Activated naive CD4-positive, alpha-beta T cell treated with anti-CD3 and anti-CD28 coated beads, Interleukin-2, amount 50 U/mL, for 72 hours (primary cell): ENCODE measurements around the gene SPRR2A. TPM values are rescaled to one million over a fixed set of nuclear protein-coding genes. Genes with fewer than 3 reads are reported as not detected.
"Not testable (repeated sequence)": the region's sequence is repeated elsewhere in the genome, so short reads cannot be mapped to it uniquely, and the experiment has no call there.

ENCODE experiments used
- ATAC-seq, 2 donors: fragments of 150-1000 bp; cut with Tn5 transposase; 2 replicates each; pipeline ENCODE4 v1.10.0; 2021; ENCODE audit warnings: mild to moderate bottlenecking in 2 of 2, moderate library complexity in 2 of 2
- DNase-seq, 2 donors: peaks; one replicate each; pipeline ENCODE4 v3.0.0; 2021 to 2022; ENCODE audit warnings: low spot score in 2 of 2
- H3K27ac Mint-ChIP-seq, 2 donors: one replicate each; pipeline ENCODE4 v1.8.0; 2022; ENCODE audit warnings: mild to moderate bottlenecking in 2 of 2, mixed read lengths in 2 of 2
- H3K36me3 Mint-ChIP-seq, 2 donors: one replicate each; pipeline ENCODE4 v1.8.0; 2022; ENCODE audit warnings: mixed read lengths in 2 of 2
- H3K9me3 Mint-ChIP-seq, 2 donors: one replicate each; pipeline ENCODE4 v1.8.0; 2022; ENCODE audit warnings: mixed read lengths in 2 of 2
- total RNA-seq, 2 donors: library from RNA; stranded (reverse); gene quantifications; one replicate each; pipeline ENCODE4 v1.2.3, GENCODE V29; 2022

SPRR2A gene
- total RNA-seq = not detected

DNA sequence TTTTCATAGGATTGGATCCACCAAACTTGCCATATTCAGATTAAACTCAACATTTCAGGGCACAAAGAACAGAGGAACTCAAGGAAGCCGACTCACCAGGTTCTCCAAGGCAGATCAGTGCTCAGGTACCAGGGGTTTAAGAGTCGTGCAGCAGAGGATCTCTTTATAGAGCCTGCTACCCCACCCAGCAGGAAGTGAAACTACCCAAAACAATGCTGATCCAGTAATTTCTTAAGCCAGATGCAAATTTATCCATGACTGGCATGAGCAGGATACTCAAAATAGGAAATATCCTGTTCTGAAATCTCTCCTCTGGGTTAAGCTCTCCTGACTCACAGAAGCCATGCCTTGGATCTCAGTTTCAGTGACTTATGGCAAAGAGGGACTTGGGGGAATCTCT is at the start of gene SPRR2A:
TSS of gene SPRR2A (minus strand) at position 138 of the 400 bp plus-strand sequence. CDS start 777 bp downstream, outside the sequence.
- ATAC-seq (no peak), DNase-seq (no peak)
- H3K27ac Mint-ChIP-seq = no peak within 1 kb of the TSS
- peaks cover 0 to 4% of the 10 kb centered on the region in 2 donors for H3K9me3 Mint-ChIP-seq
- no peaks in the 10 kb centered on the region for H3K36me3 Mint-ChIP-seq

DNA sequence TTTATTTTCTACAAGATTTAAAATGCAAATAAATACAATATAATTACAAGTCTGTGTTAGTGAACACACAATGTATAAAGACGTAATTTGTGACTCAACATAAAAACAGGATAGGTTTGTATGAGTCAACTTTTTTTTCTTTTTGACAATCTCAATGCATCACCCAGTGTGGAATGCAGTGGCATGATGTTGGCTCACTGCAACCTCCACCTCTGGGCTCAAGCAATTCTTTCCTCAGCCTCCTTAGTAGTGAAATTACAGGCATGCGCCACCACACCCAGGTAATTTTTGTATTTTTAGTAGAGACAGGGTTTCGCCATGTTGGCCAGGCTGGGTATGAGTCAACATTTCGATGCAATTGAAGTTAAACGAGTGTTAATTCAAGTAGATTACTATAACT is 42.9 kb upstream of the SPRR2A start:
- no peak overlapping the region for H3K27ac Mint-ChIP-seq
- H3K9me3 Mint-ChIP-seq = peaks cover 0 to 8% of the 10 kb centered on the region in 2 donors
- DNase-seq (no peak), ATAC-seq (no peak)
- no peaks in the 10 kb centered on the region for H3K36me3 Mint-ChIP-seq

DNA sequence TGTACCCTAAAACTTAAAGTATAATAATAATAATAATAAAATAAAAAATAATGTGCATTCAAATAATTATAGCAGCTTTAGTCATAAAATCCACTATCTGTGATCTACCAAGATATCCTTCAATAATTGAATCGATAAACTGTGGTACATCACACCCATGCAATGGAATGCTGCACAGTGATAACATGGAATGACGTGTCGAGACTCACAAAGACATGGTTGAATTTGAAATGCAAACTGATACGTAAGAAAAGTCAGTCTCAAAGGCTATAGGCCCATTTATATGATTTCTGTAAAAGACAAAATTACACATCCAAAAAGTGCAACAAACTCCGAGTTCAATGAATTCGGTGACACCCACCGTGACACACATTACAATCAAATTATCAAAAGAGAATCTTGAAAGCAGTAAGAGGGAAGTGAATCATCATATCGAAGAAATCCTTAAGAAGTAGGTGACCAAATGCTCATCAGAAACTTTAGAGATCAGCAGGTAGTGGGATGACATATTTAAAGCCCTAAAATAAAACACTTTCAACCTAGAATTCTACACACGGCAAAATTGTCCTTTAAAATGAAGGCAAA is 42.2 kb upstream of the SPRR2A start:
- H3K27ac Mint-ChIP-seq = no peak overlapping the region
- peaks cover 0 to 8% of the 10 kb centered on the region in 2 donors for H3K9me3 Mint-ChIP-seq
- no peaks in the 10 kb centered on the region for H3K36me3 Mint-ChIP-seq
- DNase-seq (no peak), ATAC-seq (no peak)

DNA sequence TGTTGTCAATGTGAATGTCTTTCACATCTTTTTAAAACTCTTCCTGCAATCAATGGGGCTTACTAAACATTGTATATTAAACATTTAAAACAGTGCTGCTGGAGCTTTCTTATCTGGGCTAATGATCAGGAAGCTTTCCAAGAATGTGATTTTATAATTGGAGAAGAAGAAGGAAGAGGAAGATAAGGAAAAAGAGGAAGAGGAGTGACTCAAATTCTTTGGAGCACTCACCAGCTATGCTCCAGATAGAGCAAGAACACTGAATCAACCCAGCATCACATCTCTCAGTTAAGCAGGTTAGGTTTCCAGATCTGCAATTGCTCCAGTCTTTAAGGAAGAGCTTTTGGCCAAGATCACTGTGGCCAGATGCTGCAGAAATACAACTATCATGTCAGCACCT is 38.5 kb upstream of the SPRR2A start:
- H3K36me3 Mint-ChIP-seq = no peaks in the 10 kb centered on the region
- no peaks in the 10 kb centered on the region for H3K9me3 Mint-ChIP-seq
- H3K27ac Mint-ChIP-seq = no peak overlapping the region
- ATAC-seq = no peak
- no peak for DNase-seq

DNA sequence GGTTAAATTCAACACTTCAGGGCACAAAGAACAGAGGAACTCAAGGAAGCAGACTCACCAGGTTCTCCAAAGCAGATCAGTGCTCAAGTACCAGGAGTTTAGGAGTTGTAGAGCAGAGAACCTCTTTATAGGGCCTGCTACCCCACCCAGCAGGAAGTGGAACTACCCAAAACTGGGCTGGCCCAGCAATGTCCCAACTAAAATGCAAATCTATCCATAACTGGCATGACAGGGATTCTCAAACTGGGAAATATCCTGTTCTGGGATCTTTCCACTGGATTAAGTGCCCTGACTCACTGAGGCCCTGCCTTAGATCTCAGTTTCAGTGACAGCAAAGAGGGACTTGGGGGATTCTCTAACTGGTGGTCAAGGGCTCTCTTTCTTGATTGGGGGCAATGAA is 37.1 kb upstream of the SPRR2A start, which contains the start of gene SPRR2E:
TSS of gene SPRR2E (minus strand) at position 101 of the 400 bp plus-strand sequence. CDS start 775 bp downstream, outside the sequence.
- ATAC-seq (no peak), DNase-seq (no peak)
- Mint-ChIP-seq H3K36me3 (no peaks in the 10 kb centered on the region), H3K27ac (no peak within 1 kb of the TSS), H3K9me3 (no peaks in the 10 kb centered on the region)

DNA sequence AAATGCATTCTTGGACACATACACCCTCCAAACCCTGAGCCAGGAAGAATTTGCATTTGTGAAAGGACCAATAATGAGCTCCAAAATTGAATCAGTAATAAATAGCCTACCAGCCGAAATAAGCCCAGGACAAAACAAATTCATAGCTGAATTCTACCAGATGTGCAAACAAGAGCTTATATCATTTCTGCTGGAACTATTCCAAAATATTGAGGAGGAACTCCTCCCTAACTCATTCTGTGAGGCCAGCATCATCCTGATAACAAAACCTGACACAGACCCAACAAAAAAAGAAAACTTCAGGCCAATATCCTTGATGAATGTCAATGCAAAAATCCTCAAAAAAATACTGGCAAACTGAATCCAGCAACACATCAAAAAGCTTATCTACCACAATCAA is 30.3 kb upstream of the SPRR2A start:
- Mint-ChIP-seq H3K36me3 (no peaks in the 10 kb centered on the region), H3K9me3 (no peaks in the 10 kb centered on the region), H3K27ac (no peak overlapping the region)
- no peak for DNase-seq
- no peak for ATAC-seq

DNA sequence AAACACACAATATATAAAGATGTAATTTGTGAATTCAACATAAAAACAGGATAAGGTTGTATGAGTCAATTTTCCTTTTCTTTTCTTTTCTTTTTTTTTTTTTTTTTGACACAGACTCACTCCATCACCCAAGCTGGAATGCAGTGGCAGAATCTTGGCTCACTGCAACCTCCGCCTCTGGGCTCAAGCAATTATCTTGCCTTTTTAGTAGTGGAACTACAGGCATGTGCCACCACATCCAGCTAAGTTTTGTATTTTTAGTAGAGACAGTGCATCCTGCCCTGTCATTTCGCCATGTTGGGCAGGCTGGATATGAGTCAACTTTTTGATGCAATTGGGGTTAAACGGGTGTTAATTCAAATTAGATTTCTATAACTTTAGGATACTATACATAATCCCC is 24.4 kb upstream of the SPRR2A start:
- H3K9me3 Mint-ChIP-seq = peaks cover 5 to 6% of the 10 kb centered on the region in 2 donors

DNA sequence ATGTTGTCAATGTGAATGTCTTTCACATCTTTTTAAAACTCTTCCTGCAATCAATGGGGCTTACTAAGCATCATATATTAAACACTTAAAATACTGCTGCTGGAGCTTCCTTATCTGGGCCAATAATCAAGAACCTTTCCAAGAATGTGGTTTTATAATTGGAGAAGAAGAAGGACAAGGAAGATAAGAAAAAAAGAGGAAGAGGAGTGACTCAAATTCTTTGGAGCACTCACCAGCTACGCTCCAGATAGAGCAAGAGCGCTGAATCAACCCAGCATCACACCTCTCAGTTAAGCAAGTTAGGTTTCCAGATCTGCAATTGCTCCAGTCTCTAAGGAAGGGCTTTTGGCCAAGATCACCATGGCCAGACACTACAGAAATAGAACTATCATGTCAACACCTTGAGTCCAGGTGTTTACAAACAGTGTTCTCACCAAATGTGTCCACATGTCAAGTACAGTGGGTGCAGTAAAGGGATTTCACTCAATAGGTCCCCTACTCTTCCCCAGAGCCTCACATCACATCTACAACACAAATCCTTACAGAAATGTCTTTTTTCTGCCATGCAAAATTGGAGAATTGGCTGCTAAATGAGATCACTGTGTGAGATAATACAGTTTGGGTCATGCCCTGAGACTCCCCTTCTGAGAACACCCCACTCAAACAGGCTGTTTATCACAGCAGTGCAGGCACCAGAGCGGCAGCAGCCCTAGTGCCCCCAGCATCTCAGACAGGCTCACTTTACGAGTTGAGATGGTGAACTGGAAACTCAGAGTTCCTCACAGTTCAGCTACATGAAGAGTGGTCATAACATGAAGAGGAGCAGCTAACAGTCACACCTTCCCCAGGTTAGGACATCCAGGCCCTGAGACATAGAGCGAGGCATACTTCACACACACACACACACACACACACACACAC is 15.8 kb upstream of the SPRR2A start:
- H3K9me3 Mint-ChIP-seq = no peaks in the 10 kb centered on the region
- no peak for DNase-seq
- H3K27ac Mint-ChIP-seq = no peak overlapping the region
- no peaks in the 10 kb centered on the region for H3K36me3 Mint-ChIP-seq
- no peak for ATAC-seq

More for the DNA sequence above, 24.4 kb upstream of the SPRR2A start:
- ATAC-seq (no peak), DNase-seq (no peak)
- Mint-ChIP-seq H3K27ac (no peak overlapping the region), H3K36me3 (peaks cover 0 to 6% of the 10 kb centered on the region in 2 donors)

DNA sequence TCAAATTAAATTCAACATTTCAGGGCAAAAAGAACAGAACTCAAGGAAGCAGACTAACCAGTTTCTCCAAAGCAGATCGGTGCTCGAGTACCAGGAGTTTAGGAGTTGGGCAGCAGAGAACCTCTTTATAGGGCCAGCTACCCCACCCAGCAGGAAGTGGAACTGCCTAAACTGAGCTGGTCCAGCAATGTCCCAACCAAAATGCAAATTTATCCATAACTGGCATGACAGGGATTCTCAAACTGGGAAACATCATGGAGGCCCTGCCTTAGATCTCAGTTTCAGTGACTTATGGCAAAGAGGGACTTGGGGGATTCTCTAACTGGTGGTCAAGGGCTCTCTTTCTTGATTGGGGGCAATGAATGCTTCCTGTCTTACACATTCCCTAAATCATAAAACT is 14.2 kb upstream of the SPRR2A start, which contains the start of gene SPRR2B:
TSS of gene SPRR2B (minus strand) at position 101 of the 400 bp plus-strand sequence. CDS start 772 bp downstream, outside the sequence.
- ATAC-seq = no peak
- Mint-ChIP-seq H3K9me3 (no peaks in the 10 kb centered on the region), H3K36me3 (no peaks in the 10 kb centered on the region), H3K27ac (no peak within 1 kb of the TSS)
- no peak for DNase-seq

DNA sequence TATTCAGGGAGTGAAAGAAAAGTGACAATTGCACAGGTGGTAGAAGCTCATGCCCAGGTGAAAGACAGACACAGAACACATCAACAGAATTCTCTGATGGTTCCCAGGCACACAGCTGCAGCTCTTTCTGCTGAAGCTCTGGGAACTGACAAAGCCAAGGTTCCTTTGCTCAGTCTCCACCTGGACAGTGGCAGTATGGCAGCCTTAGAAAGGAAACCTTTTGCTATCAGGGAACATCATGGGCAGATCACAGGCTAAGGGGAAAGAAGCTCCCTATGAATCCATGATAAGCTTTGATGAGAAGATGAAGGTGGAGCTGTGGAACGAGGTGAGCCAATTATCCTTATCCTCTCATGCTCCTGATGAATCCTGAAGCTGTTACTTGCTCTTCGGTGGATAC is 12.9 kb upstream of the SPRR2A start:
- Mint-ChIP-seq H3K36me3 (no peaks in the 10 kb centered on the region), H3K27ac (no peak overlapping the region), H3K9me3 (no peaks in the 10 kb centered on the region)
- no peak for DNase-seq
- ATAC-seq = no peak

DNA sequence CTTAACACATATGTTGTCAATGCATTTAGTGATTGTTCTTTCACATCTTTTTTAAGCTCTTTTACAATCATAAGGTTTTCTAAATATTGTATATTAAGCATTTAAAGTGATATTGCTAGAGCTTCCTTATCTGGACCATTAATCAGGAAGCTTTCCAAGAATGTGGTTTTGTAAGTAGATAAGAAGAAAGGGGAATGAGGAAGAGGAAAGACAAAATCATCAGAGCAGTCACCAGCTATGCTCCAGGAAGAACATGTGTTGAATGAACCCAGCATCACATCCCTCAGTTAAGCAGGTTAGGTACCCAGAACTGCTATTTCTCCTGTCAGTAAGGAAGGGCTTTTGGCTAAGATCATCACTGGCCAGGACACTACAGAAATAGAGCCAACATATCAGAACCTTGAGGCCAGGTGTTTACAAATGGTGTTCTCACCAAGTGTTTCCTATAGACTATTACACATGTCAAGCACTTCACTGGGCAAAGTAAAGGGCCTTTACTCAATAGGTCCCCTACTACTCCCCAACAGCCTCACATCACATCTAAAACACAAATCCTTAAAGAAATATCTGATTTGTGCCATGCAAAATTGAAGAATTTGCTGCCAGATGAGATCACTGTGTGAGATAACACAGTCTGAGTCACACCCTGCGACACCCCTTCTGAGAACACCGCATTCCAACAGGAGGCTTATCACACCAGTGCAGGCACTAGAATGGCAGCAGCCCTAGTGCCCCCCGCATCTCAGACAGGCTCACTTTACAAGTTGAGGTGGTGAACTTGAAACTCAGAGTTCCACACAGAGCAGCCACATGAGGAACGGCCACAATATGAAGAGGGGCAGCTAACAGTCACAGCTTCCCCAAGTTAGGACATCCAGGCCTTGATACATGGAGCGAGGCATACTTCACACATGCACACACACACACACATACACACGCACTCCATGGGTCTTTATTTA is 1.8 kb upstream of the SPRR2A start:
- no peaks in the 10 kb centered on the region for H3K9me3 Mint-ChIP-seq
- ATAC-seq = no peak
- H3K27ac Mint-ChIP-seq = no peak overlapping the region
- no peak for DNase-seq
- H3K36me3 Mint-ChIP-seq = no peaks in the 10 kb centered on the region

DNA sequence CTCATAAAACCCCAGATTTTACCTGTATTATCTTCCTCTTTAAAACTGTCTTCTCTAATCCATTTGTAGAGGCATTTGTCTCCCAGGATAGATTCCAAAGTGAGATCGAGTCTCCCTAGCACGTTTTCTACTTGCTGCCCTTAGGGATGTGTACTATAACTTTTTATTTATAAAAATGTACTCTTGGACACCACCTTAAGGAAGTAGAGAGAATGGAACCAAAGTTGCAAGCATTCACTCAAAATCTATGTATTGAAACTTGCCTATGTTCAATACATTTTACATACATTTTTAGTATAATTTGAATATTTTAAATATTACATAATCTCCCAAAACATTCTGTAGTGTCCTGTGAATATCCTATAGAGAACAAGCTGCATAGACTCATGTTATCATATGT is 842 bp upstream of the SPRR2A start:
- no peaks in the 10 kb centered on the region for H3K36me3 Mint-ChIP-seq
- H3K9me3 Mint-ChIP-seq = no peaks in the 10 kb centered on the region
- no peak for ATAC-seq
- no peak for DNase-seq
- no peak overlapping the region for H3K27ac Mint-ChIP-seq

DNA sequence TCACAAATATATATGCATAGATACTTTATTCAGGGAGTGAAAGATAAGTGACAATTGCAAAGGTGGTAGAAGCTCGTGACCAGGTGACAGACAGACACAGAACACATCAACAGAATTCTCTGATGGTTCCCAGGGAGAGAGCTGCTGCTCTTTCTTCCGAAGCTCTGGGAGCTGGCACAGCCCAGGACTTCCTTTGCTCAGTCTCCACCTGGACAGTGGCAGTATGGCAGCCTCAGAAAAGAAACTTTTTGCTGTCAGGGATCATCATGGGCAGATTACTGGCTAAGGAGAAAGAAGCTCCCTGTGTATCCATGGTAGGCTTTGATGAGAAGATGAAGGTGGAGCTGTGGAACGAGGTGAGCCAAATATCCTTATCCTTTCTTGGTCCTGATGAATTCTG is 1.2 kb downstream of the SPRR2A start:
- H3K9me3 Mint-ChIP-seq, DNase-seq, H3K27ac Mint-ChIP-seq, ATAC-seq, H3K36me3 Mint-ChIP-seq: not testable (repeated sequence)

DNA sequence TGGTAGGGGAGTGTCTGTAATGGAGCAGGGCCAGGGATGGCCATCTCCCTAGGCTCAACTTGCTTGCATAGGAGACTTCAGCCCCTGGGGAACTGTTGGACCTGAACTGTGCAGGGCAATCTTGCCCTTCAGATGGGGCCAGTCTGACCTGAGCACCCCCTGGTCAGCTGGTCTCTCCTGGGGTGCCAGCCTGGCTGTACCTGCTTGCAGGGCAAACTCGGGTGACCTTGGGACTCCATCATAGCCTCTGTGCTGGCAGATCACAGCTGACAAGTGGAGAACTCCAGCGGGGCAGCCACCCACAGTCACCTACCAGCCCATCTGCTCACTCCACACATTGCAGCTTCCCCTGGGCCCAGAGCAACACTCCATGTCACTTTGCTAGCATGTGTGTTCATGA is 8.1 kb downstream of the SPRR2A start:
- Mint-ChIP-seq H3K9me3 (peaks cover 4 to 8% of the 10 kb centered on the region in 2 donors), H3K36me3 (no peaks in the 10 kb centered on the region), H3K27ac (no peak overlapping the region)
- ATAC-seq = no peak
- DNase-seq = no peak

DNA sequence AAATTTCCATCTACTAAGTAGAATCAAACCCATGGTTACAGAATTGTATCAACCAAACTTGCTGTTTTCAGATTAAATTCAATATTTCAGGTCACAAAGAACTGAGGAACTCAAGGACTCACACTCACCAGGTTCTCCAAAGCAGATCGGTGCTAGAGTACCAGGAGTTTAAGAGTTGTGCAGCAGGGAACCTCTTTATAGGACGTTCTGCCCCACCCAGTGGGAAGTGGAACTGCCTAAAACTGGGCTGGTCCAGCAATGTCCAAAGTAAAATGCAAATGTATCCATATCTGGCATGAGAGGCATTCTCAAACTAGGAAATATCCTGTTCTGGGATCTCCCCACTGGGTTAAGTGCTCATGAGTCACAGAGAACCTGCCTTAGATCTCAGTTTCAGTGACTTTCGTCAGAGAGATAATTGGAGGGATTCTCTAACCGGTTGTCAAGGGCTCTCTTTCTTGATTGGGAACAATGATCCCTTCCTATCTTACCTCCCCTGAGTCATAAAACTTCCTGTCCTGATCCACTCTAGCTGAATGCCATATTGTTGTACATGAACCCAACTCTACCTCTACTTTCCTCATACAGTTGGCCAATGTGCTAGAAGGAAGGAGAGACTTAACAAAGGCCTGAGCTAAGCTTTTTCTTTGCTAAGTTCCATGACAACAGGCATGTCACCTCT is 16.2 kb downstream of the SPRR2A start, which contains the start of gene SPRR2D:
TSS of gene SPRR2D (minus strand) at position 171 of the 682 bp plus-strand sequence. CDS start 774 bp downstream, outside the sequence.
- Mint-ChIP-seq H3K27ac (no peak within 1 kb of the TSS), H3K9me3 (no peaks in the 10 kb centered on the region), H3K36me3 (no peaks in the 10 kb centered on the region)
- ATAC-seq (no peak), DNase-seq (no peak)

DNA sequence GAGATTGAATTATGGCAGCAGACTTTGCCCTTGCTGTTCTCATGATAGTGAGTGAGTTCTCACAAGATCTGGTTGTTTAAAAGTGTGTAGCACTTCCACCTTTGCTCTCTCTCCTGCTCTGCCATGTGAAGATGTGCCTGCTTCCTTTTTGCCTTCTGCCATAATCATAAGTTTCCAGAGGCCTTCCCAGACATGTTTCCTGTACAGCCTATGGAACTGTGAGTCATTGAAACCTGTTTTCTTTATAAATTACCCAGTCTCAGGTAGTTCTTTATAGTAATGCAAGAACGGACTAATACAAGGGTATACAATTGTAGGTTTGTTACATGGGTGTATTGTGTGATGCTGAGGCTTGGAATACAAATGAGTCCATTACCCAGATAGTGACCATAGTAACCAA is 22.1 kb downstream of the SPRR2A start:
- H3K27ac Mint-ChIP-seq = no peak overlapping the region
- H3K36me3 Mint-ChIP-seq = no peaks in the 10 kb centered on the region
- H3K9me3 Mint-ChIP-seq = no peaks in the 10 kb centered on the region
- no peak for ATAC-seq
- DNase-seq = no peak
